GM12892 (cell line): Measurements from ENCODE around the gene SLC8A1.

Experiments
- POLR2A ChIP-seq: IDR thresholded peaks from 2 replicates; pipeline ENCODE4 v1.6.1; 2011; ENCODE audit warnings: low read depth, low read length, control low read depth
- POLR2AphosphoS5 ChIP-seq: IDR thresholded peaks from 2 replicates; pipeline ENCODE4 v1.6.1; 2011; ENCODE audit warnings: low read depth, low read length, control low read depth
- TAF1 ChIP-seq: IDR thresholded peaks from 2 replicates; pipeline ENCODE4 v1.6.1; 2011; ENCODE audit warnings: low read depth, mild to moderate bottlenecking, control low read depth, low read length, borderline replicate concordance

DNA sequence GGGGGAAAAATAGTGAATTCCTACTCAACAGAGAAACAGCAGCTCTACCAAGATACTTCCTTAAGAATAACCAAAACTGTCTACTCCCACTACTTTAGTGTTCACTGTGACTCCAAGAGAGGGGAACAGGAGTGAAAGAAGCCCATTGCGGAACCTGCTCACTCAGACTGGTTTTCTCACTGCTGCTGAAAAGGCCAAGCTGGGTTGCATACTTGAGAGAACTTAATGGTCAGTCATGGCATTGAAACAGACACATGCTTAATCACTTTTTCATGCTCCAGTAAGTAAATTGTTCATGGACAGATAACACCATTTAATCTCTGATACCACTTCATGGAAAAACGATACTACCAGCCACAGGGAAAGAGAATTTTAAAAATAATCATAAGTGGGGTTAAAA is 35.7 kb upstream of the SLC8A1 start:
- no peak for TF ChIP-seq POLR2A
- no peak for TF ChIP-seq TAF1
- no peak for TF ChIP-seq POLR2AphosphoS5
